Activated CD4-positive, alpha-beta T cell treated with anti-CD3 and anti-CD28 coated beads for 36 hours (primary cell): Measurements from ENCODE around the gene OSTF1. TPM values are rescaled to one million over a fixed set of nuclear protein-coding genes. Genes with fewer than 3 reads are reported as not detected.

ENCODE experiments used
- ATAC-seq: fragments of 200-7000 bp; cut with Tn5 transposase; one replicate; pipeline ENCODE4 v1.10.0; 2021; ENCODE audit warnings: mild to moderate bottlenecking, moderate library complexity
- CTCF ChIA-PET: fragments of 350-600 bp; sonication (Branson Sonifier 250); formaldehyde crosslinking; loops from one replicate; lab custom pipeline; 2021; ENCODE audit warnings: antibody characterized with exemption; lab: Charles Lee
- POLR2A ChIA-PET: fragments of 350-600 bp; sonication (Branson Sonifier 250); formaldehyde crosslinking; loops from one replicate; lab custom pipeline; 2021; ENCODE audit warnings: antibody characterized with exemption, inconsistent platforms; lab: Charles Lee
- DNase-seq: peaks from one replicate; pipeline ENCODE4 v3.0.0-alpha.2; 2020
- H3K27ac Mint-ChIP-seq: one replicate; pipeline ENCODE4 v1.8.0; 2021; ENCODE audit warnings: mixed read lengths
- H3K27me3 Mint-ChIP-seq: one replicate; pipeline ENCODE4 v1.8.0; 2021; ENCODE audit warnings: mixed read lengths
- H3K36me3 Mint-ChIP-seq: one replicate; pipeline ENCODE4 v1.8.0; 2021; ENCODE audit warnings: low read depth, mixed read lengths
- H3K4me1 Mint-ChIP-seq: one replicate; pipeline ENCODE4 v1.8.0; 2021; ENCODE audit warnings: mixed read lengths
- H3K4me3 Mint-ChIP-seq: one replicate; pipeline ENCODE4 v1.8.0; 2021; ENCODE audit warnings: mild to moderate bottlenecking, moderate library complexity, mixed read lengths
- H3K9me3 Mint-ChIP-seq: one replicate; pipeline ENCODE4 v1.8.0; 2021; ENCODE audit warnings: low read depth, mixed read lengths
- intact Hi-C, 2 experiments: fragments of 100-400 bp; cut with DNase I in 1 of 2; cut with micrococcal nuclease in 1 of 2; formaldehyde crosslinking; loops; one replicate each; pipeline versions ENCODE4 v1.14.2 to v1.15.1; 2022 to 2024; cut with DNase I, micrococcal nuclease
- total RNA-seq, 2 experiments: library from RNA; stranded (reverse); gene quantifications; one replicate each; pipeline ENCODE4 v1.2.3, GENCODE V29; 2021

OSTF1 gene
- total RNA-seq, result 10 to 100 TPM; 72.6 to 85.5 TPM

- DNase-seq, result peak; percentile 97
- peak within 1 kb of the TSS; percentile 96 for H3K4me3 Mint-ChIP-seq
- ChIA-PET POLR2A (interaction anchor here (0.6 to 3.6 kb wide), 8 partner anchors 46 to 1307 kb away, joined by 3 to 22 read pairs (median 3); partner anchors contain the start of genes C9orf40, CARNMT1 and RFK), CTCF (interaction anchor here (0.8 to 2.4 kb wide), 10 partner anchors 12 to 315 kb away, joined by 3 to 11 read pairs (median 6); partner anchors contain the start of genes C9orf40 and CARNMT1)
- H3K27me3 Mint-ChIP-seq, result no peaks in the 10 kb centered on the region
- intact Hi-C loops, result loop anchor here (1.0 to 10.0 kb wide), 12 partner anchors 29 to 1956 kb away; partner anchors contain the start of genes C9orf40 (in 2 of the 2), ANXA1 (in 1 of the 2), CARNMT1 (in 1 of the 2) and PCSK5 (in 1 of the 2)
- H3K27ac Mint-ChIP-seq, result peak within 1 kb of the TSS; percentile 97
- ATAC-seq, result peak; percentile 90
- peaks cover 11% of the 10 kb centered on the region for H3K36me3 Mint-ChIP-seq
- no peaks in the 10 kb centered on the region for H3K9me3 Mint-ChIP-seq
- peaks cover 64% of the 10 kb centered on the region for H3K4me1 Mint-ChIP-seq
Observed at GRCh38 chr9:75087824-75088645, at the start of gene OSTF1, which contains the start of gene NMRK1. TSS of gene OSTF1 (plus strand) at chr9:75088514. CDS start at chr9:75088693, 179 bp downstream. TSS of gene NMRK1 (minus strand) at chr9:75088155. CDS start at chr9:75083115, 5,040 bp downstream.

GRCh38 chr9:75039009-75039408, 49.3 kb upstream of the OSTF1 start:
- ChIA-PET POLR2A (no interaction called here), CTCF (interaction anchor here (0.6 to 1.7 kb wide), 3 partner anchors 8 to 13 kb away, joined by 3 to 4 read pairs (median 3); partner anchors contain the start of gene CARNMT1)
- DNase-seq, result no peak
- Mint-ChIP-seq H3K27me3 (peaks cover 3% of the 10 kb centered on the region), H3K4me1 (peaks cover 5% of the 10 kb centered on the region), H3K27ac (no peak overlapping the region), H3K36me3 (no peaks in the 10 kb centered on the region), H3K4me3 (no peak overlapping the region), H3K9me3 (no peaks in the 10 kb centered on the region)
- intact Hi-C loops, result no loop called here
- no peak for ATAC-seq

- Mint-ChIP-seq H3K4me3 (no peak overlapping the region), H3K9me3 (no peaks in the 10 kb centered on the region), H3K27me3 (peaks cover 3% of the 10 kb centered on the region), H3K27ac (no peak overlapping the region), H3K4me1 (peaks cover 5% of the 10 kb centered on the region), H3K36me3 (no peaks in the 10 kb centered on the region)
- ATAC-seq (peak; percentile 80), DNase-seq (peak; percentile 56)
- ChIA-PET POLR2A (no interaction called here), CTCF (interaction anchor here (1.7 kb wide), 1 partner anchor 13 kb away, joined by 3 read pairs; no protein-coding TSS in a partner anchor)
- intact Hi-C loops, result no loop called here
Observed at GRCh38 chr9:75039801-75040200, 48.5 kb upstream of the OSTF1 start.

- POLR2A ChIA-PET, result interaction anchor here (0.6 kb wide), 1 partner anchor 36 kb away, joined by 5 read pairs; no protein-coding TSS in a partner anchor
- H3K27me3 Mint-ChIP-seq, result peaks cover 8% of the 10 kb centered on the region
- peaks cover 5% of the 10 kb centered on the region for H3K4me1 Mint-ChIP-seq
- CTCF ChIA-PET, result interaction anchor here (0.6 to 0.7 kb wide), 2 partner anchors 33 to 324 kb away, joined by 3 read pairs; no protein-coding TSS in a partner anchor
- DNase-seq (no peak), ATAC-seq (no peak)
- H3K9me3 Mint-ChIP-seq, result no peaks in the 10 kb centered on the region
- no peak overlapping the region for H3K27ac Mint-ChIP-seq
- intact Hi-C loops, result no loop called here
- H3K4me3 Mint-ChIP-seq, result no peak overlapping the region
- no peaks in the 10 kb centered on the region for H3K36me3 Mint-ChIP-seq
Observed at GRCh38 chr9:75041041-75041440, 47.3 kb upstream of the OSTF1 start.

DNA sequence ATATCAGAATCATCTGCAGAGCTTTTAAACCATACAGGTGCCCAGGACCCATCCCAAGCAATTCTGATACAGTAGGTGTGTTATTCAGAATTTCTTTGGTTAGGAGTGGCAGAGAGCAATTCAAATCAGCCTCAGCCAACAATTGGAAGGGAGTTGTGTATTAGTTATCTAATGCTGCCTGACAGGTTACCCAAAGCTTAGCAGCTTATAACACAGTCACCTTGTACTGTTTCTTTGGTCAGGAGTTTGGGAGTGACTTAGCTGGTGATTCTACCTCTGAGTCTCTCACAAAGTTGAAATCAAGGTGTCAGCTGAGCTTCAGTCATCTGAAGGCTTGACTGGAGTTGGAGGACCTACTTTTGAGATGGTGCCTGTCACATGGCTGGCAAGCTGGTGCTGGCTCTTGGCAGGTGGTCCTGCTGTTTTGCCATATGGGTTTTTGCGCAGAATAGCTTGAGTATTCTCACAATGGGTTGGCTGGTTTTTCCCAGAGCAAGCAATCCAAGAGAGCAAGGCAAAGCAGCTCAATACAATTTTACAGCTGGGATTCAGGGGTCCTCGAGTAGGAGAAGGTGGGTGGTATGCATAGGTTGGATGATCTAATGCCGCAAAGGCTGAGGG, 41.5 kb upstream of the OSTF1 start:
- intact Hi-C loops, result no loop called here
- CTCF ChIA-PET, result interaction anchor here (0.7 to 1.9 kb wide), 4 partner anchors 9 to 269 kb away, joined by 3 to 5 read pairs (median 4); no protein-coding TSS in a partner anchor
- Mint-ChIP-seq H3K4me3 (no peak overlapping the region), H3K9me3 (no peaks in the 10 kb centered on the region), H3K27me3 (peaks cover 8% of the 10 kb centered on the region), H3K36me3 (no peaks in the 10 kb centered on the region), H3K27ac (no peak overlapping the region), H3K4me1 (no peaks in the 10 kb centered on the region)
- ATAC-seq (no peak), DNase-seq (no peak)
- POLR2A ChIA-PET, result no interaction called here

- H3K27ac Mint-ChIP-seq, result no peak overlapping the region
- CTCF ChIA-PET, result interaction anchor here (0.5 to 1.9 kb wide), 3 partner anchors 22 to 96 kb away, joined by 3 to 5 read pairs (median 3); no protein-coding TSS in a partner anchor
- H3K4me1 Mint-ChIP-seq, result no peaks in the 10 kb centered on the region
- H3K9me3 Mint-ChIP-seq, result no peaks in the 10 kb centered on the region
- ATAC-seq, result no peak
- POLR2A ChIA-PET, result no interaction called here
- peaks cover 8% of the 10 kb centered on the region for H3K27me3 Mint-ChIP-seq
- no peak for DNase-seq
- intact Hi-C loops, result no loop called here
- H3K4me3 Mint-ChIP-seq, result no peak overlapping the region
- H3K36me3 Mint-ChIP-seq, result no peaks in the 10 kb centered on the region
Observed at GRCh38 chr9:75047506-75047905, 40.8 kb upstream of the OSTF1 start.

DNA sequence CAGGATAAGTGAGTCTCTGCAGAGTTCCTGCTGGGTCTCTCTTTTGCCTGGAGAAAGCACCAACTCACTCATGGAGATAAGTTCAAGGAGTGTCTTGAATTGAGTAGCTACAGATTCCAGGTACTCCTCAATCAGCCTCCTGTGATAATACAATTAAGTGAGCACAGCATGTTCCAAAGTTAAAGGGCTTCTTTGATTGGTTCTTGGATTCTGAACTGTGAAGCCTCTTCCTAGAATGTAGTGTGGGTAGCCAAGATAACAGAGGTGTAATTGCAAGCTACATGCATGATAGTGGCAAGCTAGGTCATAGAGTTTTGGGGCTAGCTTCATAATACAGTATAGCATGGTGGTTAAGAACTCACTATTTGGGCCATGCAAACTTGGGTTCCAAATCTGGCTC, 37.0 kb upstream of the OSTF1 start:
- ChIA-PET CTCF (no interaction called here), POLR2A (no interaction called here)
- DNase-seq, result no peak
- Mint-ChIP-seq H3K27me3 (no peaks in the 10 kb centered on the region), H3K27ac (no peak overlapping the region), H3K4me1 (no peaks in the 10 kb centered on the region), H3K4me3 (no peak overlapping the region), H3K9me3 (no peaks in the 10 kb centered on the region), H3K36me3 (no peaks in the 10 kb centered on the region)
- ATAC-seq, result no peak
- intact Hi-C loops, result no loop called here

- ATAC-seq (no peak), DNase-seq (no peak)
- CTCF ChIA-PET, result no interaction called here
- Mint-ChIP-seq H3K27me3 (no peaks in the 10 kb centered on the region), H3K36me3 (no peaks in the 10 kb centered on the region), H3K4me3 (no peak overlapping the region), H3K27ac (no peak overlapping the region), H3K4me1 (no peaks in the 10 kb centered on the region), H3K9me3 (no peaks in the 10 kb centered on the region)
- POLR2A ChIA-PET, result no interaction called here
- intact Hi-C loops, result no loop called here
Observed at GRCh38 chr9:75053869-75054268, 34.4 kb upstream of the OSTF1 start.

DNA sequence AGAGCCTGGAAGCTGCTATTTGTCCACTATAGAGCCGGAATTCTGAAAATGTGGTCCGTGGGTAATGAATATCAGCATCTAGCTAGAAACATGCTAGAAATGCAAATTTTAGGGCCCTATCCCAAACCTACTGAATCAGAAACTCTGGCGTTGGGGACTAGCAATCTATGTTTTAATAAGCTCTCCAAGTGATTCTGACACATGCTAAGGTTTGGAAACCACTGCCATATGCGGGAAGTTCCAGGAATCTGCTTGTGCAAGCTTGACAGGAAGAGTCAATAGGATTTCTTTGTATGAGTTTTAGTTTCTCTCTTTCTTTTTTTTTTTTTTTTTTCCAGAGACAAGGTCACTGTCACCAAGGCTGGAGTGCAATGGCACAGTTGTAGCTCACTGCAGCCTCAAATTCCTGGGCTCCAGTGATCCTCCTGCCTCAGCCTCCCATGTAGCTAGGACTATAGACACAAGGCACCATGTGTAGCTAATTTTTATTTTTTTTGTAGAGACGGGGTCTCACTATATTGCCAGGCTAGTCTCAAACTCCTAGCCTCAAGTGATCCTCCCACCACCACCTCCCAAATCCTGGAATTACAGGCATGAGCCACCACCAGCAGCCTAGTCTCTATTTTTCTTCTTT, 33.8 kb upstream of the OSTF1 start:
- POLR2A ChIA-PET, result no interaction called here

DNA sequence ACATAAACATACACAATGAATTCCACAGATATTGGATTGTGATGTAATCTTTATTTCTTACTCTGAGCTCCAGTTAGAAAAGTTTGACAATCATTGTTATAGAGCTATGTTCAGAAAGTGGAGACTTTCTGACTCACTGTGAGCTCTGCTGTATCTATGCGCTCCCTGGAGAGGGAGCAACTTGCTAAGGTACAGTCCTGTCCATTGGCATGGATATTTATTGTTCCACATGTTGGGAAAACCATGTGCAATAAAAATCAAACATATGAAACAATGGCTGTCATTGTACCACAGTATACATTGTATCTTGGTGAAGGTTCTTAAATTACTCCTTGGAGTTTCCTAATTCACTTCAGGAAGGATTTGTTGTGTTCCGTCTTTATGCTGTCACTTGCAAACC, 27.1 kb upstream of the OSTF1 start:
- H3K4me3 Mint-ChIP-seq, result no peak overlapping the region
- ChIA-PET POLR2A (no interaction called here), CTCF (interaction anchor here (1.5 kb wide), 1 partner anchor 10 kb away, joined by 3 read pairs; no protein-coding TSS in a partner anchor)
- intact Hi-C loops, result no loop called here
- peaks cover 19% of the 10 kb centered on the region for H3K36me3 Mint-ChIP-seq
- peaks cover 4% of the 10 kb centered on the region for H3K4me1 Mint-ChIP-seq
- H3K9me3 Mint-ChIP-seq, result no peaks in the 10 kb centered on the region
- DNase-seq (no peak), ATAC-seq (no peak)
- no peaks in the 10 kb centered on the region for H3K27me3 Mint-ChIP-seq
- H3K27ac Mint-ChIP-seq, result no peak overlapping the region

More for the DNA sequence above, 33.8 kb upstream of the OSTF1 start:
- Mint-ChIP-seq H3K36me3 (peaks cover 3% of the 10 kb centered on the region), H3K4me1 (no peaks in the 10 kb centered on the region), H3K9me3 (no peaks in the 10 kb centered on the region), H3K27me3 (no peaks in the 10 kb centered on the region), H3K27ac (no peak overlapping the region), H3K4me3 (no peak overlapping the region)
- ATAC-seq (no peak), DNase-seq (no peak)
- intact Hi-C loops, result no loop called here
- CTCF ChIA-PET, result interaction anchor here (1.0 kb wide), 1 partner anchor 308 kb away, joined by 3 read pairs; no protein-coding TSS in a partner anchor
